Posterior cingulate gyrus (tissue), 11 donors: ENCODE results near the gene RBFOX2.
A peak's percentile ranks its signal among the peaks of the same experiment; 100 is the strongest.
"Not testable (repeated sequence)": the region's sequence is repeated elsewhere in the genome, so short reads cannot be mapped to it uniquely, and the experiment has no call there.

Source experiments
- DNase-seq, 10 donors: peaks; one replicate each; pipeline versions ENCODE4 v3.0.0 to v3.0.0-alpha.2; 2020 to 2021; ENCODE audit warnings: mixed read lengths in 3 of 10
- intact Hi-C: fragments of 100-400 bp; cut with DNase I; formaldehyde crosslinking; loops from one replicate; pipeline ENCODE4 v1.15.1; 2023

The RBFOX2 gene

DNA sequence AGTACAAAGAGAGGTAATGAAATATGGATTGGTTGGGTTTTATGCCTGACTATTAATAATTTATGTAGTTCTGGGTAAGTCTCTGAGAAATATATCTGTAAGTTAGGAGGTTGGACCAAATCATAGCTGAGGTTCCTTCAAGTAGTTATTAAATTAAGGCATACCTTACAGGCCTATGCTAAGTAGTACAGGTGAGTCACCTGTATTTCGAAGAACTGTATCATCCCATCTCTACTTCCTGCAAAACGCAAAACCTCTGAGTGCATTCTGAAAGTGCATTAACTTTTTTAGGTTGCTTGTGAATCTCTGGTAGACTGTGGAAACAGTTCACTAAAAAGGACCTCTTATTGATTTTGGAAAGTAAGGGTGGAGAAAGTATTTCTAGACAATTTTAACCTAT lies 273.9 kb downstream of the RBFOX2 start:
- DNase-seq, result no peak
- intact Hi-C loops, result loop anchor here (5.0 kb wide), 1 partner anchor 163 kb away; no protein-coding TSS in a partner anchor

DNA sequence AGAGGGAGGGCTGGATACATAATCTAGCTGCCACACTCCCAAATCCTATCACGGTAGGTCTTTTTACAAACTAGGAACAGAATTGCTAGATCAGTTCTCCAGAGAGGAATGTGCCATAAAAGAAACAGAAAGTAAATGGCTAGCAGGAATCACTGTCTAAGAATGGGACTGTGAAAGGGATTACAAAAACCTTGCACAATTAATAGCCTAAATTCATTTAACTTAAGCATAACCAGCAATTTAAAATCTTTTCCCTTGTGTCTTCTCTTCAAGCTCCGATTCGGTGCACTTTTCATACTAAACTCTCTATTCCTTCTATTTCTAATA lies 275.8 kb downstream of the RBFOX2 start:
- no peak for DNase-seq
- intact Hi-C loops, result loop anchor here (5.0 kb wide), 1 partner anchor 164 kb away; no protein-coding TSS in a partner anchor

DNA sequence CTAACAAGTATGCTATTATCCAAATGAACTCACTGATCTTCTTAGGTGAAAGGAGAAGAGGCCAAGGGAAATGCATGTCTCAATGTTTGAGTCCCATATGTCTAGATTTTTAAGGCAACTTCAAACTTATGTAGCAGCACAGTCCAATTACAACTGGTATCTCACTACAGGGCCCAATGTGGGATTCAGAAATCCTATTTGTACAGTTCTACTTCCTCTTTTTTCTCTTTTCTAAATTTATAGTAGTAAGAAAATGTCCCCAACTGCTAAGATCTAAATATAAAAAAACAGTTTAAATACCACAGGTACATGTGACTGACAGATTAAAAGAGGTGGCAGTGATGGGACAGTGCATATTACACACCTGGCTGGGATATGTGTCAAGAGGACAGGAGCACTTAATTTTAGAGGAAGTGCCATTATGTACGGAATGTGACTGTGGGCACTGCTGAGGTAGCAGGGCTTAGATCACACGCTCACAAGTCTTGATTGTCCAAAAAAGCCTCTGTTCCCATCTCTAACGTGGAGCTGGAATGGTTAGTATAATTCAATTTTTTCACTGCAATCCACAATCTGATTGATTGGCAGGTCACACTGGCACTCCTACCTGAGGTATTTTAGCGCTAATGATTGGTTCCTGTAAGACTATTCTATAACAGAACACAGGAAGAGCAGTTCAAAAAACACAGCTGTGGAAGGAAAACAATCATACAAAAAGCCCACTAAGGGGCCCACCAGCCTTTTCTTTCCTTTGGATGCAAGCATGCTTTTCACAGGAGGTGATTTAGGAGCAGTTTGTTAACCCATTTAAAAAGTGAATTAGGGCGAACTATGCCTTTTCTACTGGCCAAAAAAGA lies 276.4 kb downstream of the RBFOX2 start:
- DNase-seq, result no peak
- intact Hi-C loops, result loop anchor here (5.0 kb wide), 1 partner anchor 165 kb away; no protein-coding TSS in a partner anchor

GRCh38 chr22:35749808-35750207 lies 278.8 kb downstream of the RBFOX2 start:
- no peak for DNase-seq
- intact Hi-C loops, result loop anchor here (5.0 kb wide), 1 partner anchor 167 kb away; no protein-coding TSS in a partner anchor

- intact Hi-C loops, result no loop called here
- DNase-seq, result no peak
Measured at GRCh38 chr22:35746946-35747703, 281.5 kb downstream of the RBFOX2 start.

GRCh38 chr22:35746248-35746647 lies 282.4 kb downstream of the RBFOX2 start:
- DNase-seq, result no peak
- intact Hi-C loops, result no loop called here

DNA sequence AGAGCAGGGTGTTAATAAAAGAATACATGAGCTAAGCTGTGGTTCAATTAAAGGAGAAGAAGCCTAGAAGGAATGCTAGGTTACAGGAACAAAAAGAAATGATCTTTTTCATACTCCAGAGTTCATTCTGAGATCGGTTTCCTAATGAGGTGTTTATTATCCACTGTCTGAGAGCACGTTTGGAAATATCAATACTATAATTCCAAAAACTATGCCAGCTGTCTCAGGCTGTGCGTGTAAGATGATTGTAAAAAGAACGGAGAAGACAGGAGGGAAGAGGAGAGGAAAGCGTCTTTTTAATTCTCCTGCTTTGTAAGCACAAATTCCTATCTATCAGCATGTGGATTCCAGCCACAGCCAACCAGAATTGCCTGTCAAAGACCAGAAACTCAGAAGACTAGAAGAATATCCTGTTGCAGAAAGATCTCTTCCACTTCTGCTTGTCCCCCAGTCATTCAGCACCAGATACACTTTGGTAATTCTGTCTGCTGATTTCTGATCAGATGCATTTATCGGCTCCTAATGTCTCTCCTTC lies 285.2 kb downstream of the RBFOX2 start:
- no peak for DNase-seq
- intact Hi-C loops, result no loop called here

- DNase-seq, result no peak
- intact Hi-C loops, result no loop called here
Measured at GRCh38 chr22:35742342-35743100, 286.1 kb downstream of the RBFOX2 start.

- intact Hi-C loops, result no loop called here
- DNase-seq, result no peak
Measured at GRCh38 chr22:35740616-35741015, 288.0 kb downstream of the RBFOX2 start.

DNA sequence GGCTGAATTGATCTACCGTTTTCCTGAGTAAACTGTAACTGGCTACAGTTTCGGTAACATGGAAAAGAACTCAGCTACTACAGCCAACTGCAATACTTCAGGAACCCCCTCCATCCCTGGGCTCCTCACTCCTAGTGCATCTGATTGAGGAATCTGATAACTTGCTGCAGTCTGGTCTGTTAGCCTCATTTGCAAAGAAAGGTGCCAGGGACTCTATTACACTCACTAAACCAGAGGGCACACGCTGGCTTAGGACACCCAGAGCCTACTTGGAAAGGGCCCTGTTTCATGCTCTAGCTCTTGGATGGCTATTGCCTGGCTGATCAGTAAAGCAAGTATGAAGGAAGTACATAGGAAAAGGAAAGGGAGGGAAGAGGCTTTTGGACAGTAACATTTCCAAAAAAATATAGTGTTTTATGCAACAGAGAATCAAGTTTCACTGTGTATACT lies 288.7 kb downstream of the RBFOX2 start:
- intact Hi-C loops, result no loop called here
- no peak for DNase-seq

- no peak for DNase-seq
- intact Hi-C loops, result no loop called here
Measured at GRCh38 chr22:35739076-35739930, 289.3 kb downstream of the RBFOX2 start.

GRCh38 chr22:35737886-35738285 lies 290.7 kb downstream of the RBFOX2 start:
- DNase-seq, intact Hi-C loops: not testable (repeated sequence)

DNA sequence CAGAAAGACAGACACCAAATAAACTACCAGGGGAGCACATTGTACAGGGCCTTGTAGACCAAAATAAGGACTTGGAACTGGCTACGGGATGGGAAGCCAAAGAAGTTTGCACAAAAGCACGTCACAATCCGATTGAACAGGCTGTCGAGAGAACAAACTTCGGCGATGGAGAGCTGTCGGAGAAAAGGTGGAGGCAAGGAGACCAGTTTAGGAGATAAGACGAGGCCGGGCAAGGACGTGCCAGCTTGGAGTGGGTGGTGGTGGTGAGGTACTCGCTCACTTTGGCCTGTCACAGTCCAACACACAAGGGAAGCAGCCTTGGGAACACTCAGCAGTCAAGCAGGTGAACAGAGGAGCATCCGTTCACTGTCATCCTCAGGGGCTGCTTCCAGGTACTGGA lies 291.9 kb downstream of the RBFOX2 start:
- intact Hi-C loops, result no loop called here
- no peak for DNase-seq

GRCh38 chr22:35736166-35736565 lies 292.5 kb downstream of the RBFOX2 start:
- intact Hi-C loops, result no loop called here

GRCh38 chr22:35735542-35735941 lies 293.1 kb downstream of the RBFOX2 start:
- intact Hi-C loops, result no loop called here
- no peak for DNase-seq

More at GRCh38 chr22:35736166-35736565, 292.5 kb downstream of the RBFOX2 start:
- DNase-seq, result no peak

DNA sequence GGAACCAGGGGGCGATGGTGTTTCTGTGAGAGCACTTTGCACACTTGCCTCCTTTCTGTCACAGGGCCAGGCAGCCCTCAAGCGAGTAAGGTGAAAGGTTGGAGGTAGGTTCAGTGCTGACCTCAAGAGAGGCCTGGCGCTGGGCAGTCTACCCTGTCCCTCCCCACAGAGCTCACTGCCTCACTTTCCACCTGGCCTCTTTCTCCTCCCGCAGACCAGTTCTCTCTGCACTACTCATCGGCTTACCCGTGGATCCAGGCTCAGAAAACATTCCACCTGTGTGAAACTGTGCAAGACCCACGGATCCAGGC lies 294.2 kb downstream of the RBFOX2 start:
- intact Hi-C loops, result no loop called here
- no peak for DNase-seq

DNA sequence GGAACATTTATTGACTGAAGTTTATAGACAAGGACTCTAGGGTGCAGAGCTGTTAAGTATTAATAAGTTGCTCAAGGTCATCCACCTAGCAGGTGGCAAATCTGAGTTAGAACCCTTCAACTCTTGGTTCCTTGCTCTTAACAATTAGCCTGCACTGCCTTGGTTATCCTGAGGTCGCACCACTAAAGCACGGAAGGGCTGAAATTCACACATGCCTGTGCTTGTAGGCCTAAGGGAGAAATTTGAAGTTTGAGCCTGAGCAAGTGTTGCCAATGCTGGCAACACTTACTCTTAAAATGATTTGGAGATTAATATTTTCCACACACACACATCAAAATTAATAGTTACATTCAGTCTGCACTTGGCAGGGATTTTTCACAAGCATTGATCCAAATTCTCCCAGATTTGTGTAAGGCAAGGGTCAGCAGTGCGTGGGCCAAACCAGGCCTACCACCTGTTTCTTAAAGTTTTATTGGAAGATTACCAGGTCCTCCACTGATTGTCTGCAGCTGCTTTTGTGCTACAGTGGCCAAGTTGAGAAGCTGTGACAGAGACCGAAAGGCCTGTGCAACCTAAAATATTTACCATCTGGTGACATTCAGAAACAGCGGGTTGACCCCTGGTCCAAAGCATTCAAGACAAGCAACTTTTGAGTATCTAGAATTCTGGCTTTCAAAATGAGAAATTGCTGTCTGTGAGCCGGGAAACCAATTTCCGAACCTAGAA lies 294.7 kb downstream of the RBFOX2 start:
- DNase-seq, result no peak
- intact Hi-C loops, result no loop called here

DNA sequence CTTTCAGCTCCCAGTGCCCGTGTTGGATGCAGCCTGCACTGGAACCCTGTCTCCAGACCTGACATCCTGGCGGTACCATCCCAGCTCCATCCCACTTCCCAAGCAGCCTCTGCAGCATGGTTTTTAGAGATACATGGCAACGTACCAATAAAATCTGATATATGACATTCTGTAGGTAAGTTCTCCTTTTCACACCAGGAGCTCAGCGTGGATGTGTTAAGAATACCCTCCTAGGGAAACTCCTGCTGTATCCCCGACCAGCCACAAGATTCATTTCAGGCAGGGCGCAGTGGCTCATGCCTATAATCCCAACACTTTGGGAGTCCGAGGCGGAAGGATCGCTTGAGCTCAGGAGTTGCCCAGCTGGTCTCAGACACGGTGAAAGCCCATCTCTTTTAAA lies 295.6 kb downstream of the RBFOX2 start:
- intact Hi-C loops, result no loop called here
- no peak for DNase-seq

GRCh38 chr22:35732116-35732515 lies 296.5 kb downstream of the RBFOX2 start:
- DNase-seq, result peak in 1 of 10 donors; percentile 62
- intact Hi-C loops, result no loop called here
